Memory B cell (primary cell): ENCODE measurements around the gene WDFY2.

ENCODE experiments used
- ATAC-seq: fragments of 150-1000 bp; cut with Tn5 transposase; 2 replicates; pipeline ENCODE4 v1.10.0; 2021; ENCODE audit warnings: low read depth, mild to moderate bottlenecking, moderate library complexity
- DNase-seq, 2 donors: peaks; one replicate each; pipeline ENCODE4 v3.0.0; 2022; ENCODE audit warnings: low spot score in 2 of 2
- H3K27ac Mint-ChIP-seq: one replicate; pipeline ENCODE4 v1.8.0; 2022; ENCODE audit warnings: mild to moderate bottlenecking, moderate library complexity, mixed read lengths
- H3K27me3 Mint-ChIP-seq: one replicate; pipeline ENCODE4 v1.8.0; 2022; ENCODE audit warnings: mixed read lengths
- H3K36me3 Mint-ChIP-seq: one replicate; pipeline ENCODE4 v1.8.0; 2022; ENCODE audit warnings: mild to moderate bottlenecking, mixed read lengths
- H3K4me1 Mint-ChIP-seq: one replicate; pipeline ENCODE4 v1.8.0; 2022; ENCODE audit warnings: mixed read lengths
- H3K4me3 Mint-ChIP-seq: one replicate; pipeline ENCODE4 v1.8.0; 2022; ENCODE audit warnings: mild to moderate bottlenecking, moderate library complexity, mixed read lengths
- H3K9me3 Mint-ChIP-seq: one replicate; pipeline ENCODE4 v1.8.0; 2022; ENCODE audit warnings: mixed read lengths

Gene WDFY2

DNA sequence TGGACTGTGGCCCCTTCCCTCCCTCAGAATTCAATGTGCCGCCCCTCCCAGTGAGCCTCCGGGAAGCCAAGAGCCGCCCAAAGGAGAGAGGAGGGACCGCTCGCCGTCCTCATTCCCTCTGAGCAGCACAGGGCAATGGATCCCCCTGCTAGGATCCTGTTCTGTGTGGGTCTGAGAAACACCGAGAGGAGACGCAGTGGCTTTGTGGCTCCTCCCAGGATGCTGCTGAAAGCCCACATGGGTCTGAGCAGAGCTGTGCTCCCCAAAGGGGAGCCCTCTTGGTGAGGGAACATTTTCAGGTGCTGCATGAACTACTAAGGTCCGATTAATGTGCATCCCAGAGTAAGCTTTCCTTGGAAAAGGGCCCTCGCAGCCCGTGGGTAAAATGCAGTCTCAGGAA, 189.3 kb downstream of the WDFY2 start:
- Mint-ChIP-seq H3K9me3 (no peaks in the 10 kb centered on the region), H3K36me3 (peaks cover 3% of the 10 kb centered on the region), H3K4me3 (no peak overlapping the region), H3K27me3 (no peaks in the 10 kb centered on the region), H3K4me1 (peaks cover 11% of the 10 kb centered on the region), H3K27ac (no peak overlapping the region)
- ATAC-seq (no peak), DNase-seq (no peak)

DNA sequence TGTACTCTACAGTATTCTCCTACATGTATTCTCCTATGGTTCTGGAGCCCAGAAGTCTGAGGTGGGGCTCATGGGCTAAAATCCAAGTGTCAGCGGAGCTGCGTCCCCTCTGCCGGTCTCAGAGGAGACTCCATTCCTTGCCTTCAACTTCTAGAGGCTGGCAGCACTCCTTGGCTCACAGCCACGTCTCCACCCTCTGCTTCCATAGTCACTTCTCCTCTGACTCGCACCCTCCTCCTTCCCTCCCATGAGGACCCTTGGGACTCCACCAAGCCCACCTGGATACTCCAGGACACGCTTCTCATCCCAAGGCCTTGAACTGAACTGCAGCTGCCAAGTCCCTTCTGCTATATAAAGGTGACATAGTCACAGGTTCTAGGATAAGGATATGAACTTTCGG, 191.9 kb downstream of the WDFY2 start:
- Mint-ChIP-seq H3K4me3 (no peak overlapping the region), H3K36me3 (peaks cover 5% of the 10 kb centered on the region), H3K27me3 (no peaks in the 10 kb centered on the region), H3K27ac (no peak overlapping the region), H3K4me1 (peaks cover 5% of the 10 kb centered on the region), H3K9me3 (no peaks in the 10 kb centered on the region)
- ATAC-seq (no peak), DNase-seq (no peak)

DNA sequence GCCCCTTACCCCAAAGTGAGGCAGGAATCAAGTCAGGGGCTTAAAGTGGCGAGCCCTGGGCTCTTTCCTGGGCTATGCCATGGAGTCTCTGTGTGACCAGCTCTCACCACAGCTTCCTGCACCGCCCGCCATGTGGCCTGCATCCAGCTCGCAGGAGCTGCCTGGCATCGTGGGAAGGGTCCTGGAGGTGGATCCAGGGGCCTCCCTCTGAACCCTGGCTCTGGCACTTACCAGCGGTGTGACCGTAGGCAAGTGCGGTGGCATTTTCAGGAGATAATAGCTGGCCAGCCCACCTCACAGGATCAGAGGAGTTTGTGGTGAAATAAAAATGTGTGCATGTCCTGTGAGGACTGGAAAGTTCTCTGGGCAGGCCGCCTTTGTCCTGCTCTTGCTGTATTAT, 193.7 kb downstream of the WDFY2 start:
- Mint-ChIP-seq H3K27ac (no peak overlapping the region), H3K9me3 (no peaks in the 10 kb centered on the region), H3K36me3 (peaks cover 9% of the 10 kb centered on the region), H3K4me3 (no peak overlapping the region), H3K27me3 (no peaks in the 10 kb centered on the region), H3K4me1 (peaks cover 15% of the 10 kb centered on the region)
- ATAC-seq (no peak), DNase-seq (no peak)

DNA sequence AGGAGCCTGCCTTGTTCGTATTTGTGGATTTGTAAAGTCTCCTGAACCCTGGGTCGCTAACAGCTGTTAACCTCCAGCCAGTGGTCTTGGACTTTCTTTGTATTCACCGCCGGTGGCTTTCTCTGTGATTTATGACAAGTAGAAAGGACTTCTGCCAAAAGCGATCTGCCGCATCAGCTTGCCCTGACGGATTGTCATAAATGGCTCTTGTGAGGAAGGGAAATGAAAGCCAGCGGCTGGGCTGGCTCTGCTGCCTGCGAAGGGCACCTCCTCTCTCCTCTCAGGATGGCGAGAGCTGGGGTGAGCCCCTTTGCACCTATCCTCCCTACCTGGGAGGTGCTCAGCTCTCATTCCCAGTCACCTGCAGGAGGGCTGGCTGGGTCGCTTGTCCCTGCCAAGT, 194.1 kb downstream of the WDFY2 start:
- DNase-seq = no peak
- no peaks in the 10 kb centered on the region for H3K27me3 Mint-ChIP-seq
- H3K9me3 Mint-ChIP-seq = no peaks in the 10 kb centered on the region
- H3K36me3 Mint-ChIP-seq = peaks cover 9% of the 10 kb centered on the region
- H3K4me3 Mint-ChIP-seq = no peak overlapping the region
- no peak overlapping the region for H3K27ac Mint-ChIP-seq
- peaks cover 15% of the 10 kb centered on the region for H3K4me1 Mint-ChIP-seq
- ATAC-seq = no peak

DNA sequence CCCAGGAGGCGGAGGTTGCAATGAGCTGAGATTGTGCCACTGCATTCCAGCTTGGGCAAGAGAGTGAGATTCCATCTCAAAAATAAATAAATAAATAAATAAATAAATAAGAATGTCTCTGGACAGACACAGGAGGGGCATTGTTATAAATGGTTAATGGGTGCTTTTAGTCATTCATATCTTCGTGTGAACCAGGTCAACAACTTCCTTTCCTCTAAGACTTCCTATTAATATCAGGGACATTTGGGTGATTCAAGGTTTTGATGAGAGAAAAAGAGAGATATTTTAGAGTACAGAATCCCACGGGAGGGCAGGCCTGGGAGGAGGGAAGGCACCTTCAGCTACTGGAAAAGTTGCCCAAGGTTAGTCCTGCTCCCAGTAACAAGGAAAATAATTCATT, 195.8 kb downstream of the WDFY2 start:
- ATAC-seq = no peak
- Mint-ChIP-seq H3K27ac (no peak overlapping the region), H3K9me3 (no peaks in the 10 kb centered on the region), H3K4me1 (peaks cover 15% of the 10 kb centered on the region), H3K36me3 (peaks cover 9% of the 10 kb centered on the region), H3K4me3 (no peak overlapping the region), H3K27me3 (no peaks in the 10 kb centered on the region)
- DNase-seq = no peak

DNA sequence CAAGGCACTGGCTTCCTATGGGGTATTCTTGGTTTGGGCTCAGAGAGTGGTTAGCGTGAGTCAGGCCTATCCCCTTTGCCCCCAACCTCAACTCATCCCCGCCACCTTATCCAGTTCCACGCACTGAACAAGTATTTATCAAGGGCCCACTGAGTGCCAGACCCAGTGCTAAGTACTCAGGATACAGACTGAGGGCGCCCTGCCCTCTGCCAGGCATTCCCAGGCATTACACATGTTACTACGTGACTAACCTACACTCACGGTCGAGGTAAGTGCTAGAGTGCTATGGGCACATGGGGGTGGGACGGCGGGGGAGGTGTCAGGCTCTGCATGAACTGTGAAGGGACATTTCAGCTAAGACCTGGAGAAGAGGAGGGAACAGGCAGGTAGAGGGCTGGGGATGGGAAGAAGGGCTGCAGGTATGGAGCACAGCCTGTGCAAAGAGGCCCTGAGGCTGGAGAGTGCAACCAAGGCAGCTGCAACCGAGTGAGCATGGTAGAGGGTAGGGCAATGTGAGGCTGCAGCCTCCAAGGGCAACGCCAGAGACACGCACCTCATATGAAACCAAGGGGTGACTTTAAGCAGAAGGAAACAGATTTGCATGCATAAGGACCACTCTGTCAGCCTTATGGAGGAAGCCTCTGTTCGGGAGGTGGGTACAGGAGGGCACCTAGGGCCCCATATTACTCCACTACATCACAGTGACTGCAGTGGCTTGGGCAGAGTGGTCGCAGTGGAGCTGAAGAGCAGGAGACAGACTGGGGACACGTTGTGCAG, 197.2 kb downstream of the WDFY2 start:
- Mint-ChIP-seq H3K27me3 (no peaks in the 10 kb centered on the region), H3K9me3 (no peaks in the 10 kb centered on the region), H3K4me3 (peak overlapping the region; percentile 15), H3K27ac (peak overlapping the region; percentile 21), H3K36me3 (peaks cover 9% of the 10 kb centered on the region), H3K4me1 (peaks cover 15% of the 10 kb centered on the region)
- ATAC-seq = peak; percentile 81
- no peak for DNase-seq

DNA sequence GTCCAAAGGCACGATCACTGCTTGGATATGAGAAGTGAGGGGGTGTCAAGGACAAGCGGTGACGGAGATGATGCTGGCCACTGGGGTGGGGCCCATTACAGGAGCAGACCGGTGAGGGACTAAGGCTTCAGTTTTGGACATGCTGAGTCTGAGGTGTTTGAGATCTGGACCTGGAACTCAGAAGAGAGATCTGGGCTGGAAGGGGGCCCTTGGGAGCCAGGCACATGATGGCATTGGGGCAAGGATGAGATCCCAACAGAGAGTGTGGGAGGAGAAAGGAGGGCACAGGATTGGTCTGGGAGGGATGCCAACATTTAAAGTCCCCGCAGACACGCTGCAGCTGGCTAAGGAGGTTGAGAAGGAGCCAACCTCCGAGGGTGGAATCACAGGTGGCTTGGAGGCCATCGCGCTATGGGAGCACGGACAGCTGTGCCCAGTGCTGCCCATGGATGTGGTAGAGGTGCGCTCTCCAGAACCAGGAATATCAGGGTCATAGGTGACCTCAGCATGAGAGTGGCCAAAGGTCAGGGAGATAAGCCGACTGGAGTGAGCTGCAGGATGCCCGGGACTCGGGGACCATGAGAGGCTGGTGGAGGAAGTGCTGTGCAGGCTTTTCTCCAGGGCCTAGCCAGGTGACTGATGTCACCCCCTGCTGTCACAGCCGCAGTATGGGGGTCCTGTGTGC, 197.9 kb downstream of the WDFY2 start:
- Mint-ChIP-seq H3K36me3 (peaks cover 9% of the 10 kb centered on the region), H3K27me3 (no peaks in the 10 kb centered on the region), H3K9me3 (no peaks in the 10 kb centered on the region), H3K27ac (peak overlapping the region; percentile 21), H3K4me1 (peaks cover 15% of the 10 kb centered on the region), H3K4me3 (no peak overlapping the region)
- no peak for DNase-seq
- ATAC-seq = no peak

DNA sequence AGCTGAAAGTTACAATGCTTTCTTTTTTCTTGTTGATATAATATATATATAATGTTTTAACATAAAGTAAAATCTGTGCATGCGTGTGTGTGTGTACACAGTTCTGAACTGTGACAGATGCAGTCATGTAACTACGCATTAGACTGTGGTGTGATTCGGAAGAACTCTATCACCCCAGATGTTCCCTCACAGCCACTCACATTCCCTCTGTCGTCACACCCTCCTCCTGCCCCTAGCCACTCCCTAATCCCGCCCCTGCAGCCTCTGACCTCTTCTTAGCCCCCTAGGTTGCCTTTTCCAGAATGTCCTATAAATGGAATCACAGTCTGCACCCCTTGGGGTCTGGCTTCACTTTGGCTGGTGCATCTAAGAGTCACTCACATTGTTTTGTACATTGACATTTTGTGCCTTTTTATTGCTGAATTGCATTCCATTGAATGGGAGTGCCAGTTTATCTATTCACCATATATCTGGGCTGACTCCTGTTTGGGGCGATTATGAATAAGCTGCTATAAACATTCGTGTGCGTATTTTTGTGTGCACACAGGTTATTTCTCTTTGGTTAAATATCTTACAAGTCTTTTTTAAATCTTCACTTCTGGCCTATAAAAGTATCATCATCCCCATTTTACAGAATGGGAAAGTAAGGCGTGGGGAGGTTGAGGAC, 199.3 kb downstream of the WDFY2 start:
- Mint-ChIP-seq H3K27me3 (no peaks in the 10 kb centered on the region), H3K27ac (no peak overlapping the region), H3K36me3 (peaks cover 9% of the 10 kb centered on the region), H3K4me3 (no peak overlapping the region), H3K9me3 (no peaks in the 10 kb centered on the region), H3K4me1 (peaks cover 15% of the 10 kb centered on the region)
- DNase-seq (no peak), ATAC-seq (no peak)

DNA sequence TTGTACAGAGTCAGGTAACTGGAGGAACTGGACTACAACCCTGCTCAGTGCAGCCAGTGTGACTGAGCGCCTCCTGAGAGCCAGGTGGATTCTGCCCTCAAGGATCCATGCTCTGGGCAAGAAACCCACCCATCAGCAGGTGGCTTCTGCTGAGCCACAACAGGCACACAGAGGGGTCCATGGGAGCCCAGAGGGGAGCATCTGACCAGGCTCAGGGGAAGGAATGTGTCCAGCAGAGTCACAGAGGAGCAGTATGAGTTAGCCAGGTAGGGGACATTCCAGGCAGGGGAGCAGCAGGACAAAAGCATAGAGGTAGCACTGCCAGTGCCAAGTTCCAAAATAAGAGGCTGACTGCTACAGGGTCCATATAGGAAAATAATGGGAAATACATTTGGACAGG, 199.8 kb downstream of the WDFY2 start:
- no peaks in the 10 kb centered on the region for H3K27me3 Mint-ChIP-seq
- H3K36me3 Mint-ChIP-seq = peaks cover 11% of the 10 kb centered on the region
- H3K9me3 Mint-ChIP-seq = no peaks in the 10 kb centered on the region
- H3K4me1 Mint-ChIP-seq = peaks cover 15% of the 10 kb centered on the region
- no peak overlapping the region for H3K4me3 Mint-ChIP-seq
- DNase-seq (no peak), ATAC-seq (no peak)
- H3K27ac Mint-ChIP-seq = no peak overlapping the region

DNA sequence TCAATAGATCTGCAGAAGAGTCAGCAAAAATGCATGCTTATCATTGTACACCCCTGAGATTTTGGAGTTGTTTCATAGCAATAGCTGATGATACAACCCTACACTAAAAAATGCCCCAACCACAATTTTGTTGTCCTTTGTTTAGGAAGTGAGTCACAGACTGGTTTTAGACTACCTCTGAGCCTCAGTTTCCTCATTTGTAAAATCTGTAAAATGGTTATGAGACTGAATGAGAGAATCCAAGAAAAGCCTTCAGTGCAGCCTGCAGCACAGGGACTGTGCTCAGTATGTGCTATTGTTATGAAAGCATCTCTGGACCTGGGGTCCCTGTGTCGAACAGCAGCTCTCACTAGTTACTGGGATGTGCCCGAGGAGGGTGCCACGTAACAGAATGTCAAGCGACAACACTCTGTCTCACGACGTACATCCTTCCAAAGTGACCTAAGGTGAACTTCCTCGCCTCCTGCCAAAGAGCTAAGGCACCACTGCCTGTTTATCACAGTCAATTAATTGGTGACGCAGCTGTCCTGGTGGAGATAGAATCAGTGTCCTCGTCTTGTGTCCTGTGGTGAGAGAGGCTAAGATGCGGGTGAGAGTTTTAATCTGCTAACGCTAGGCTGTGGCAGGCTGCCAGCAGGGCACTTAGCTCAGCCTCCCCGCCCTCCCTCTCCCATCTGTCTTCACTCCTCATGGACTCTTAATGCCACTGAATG, 201.6 kb downstream of the WDFY2 start:
- H3K4me1 Mint-ChIP-seq = peaks cover 15% of the 10 kb centered on the region
- DNase-seq (no peak), ATAC-seq (no peak)
- no peaks in the 10 kb centered on the region for H3K9me3 Mint-ChIP-seq
- peaks cover 12% of the 10 kb centered on the region for H3K36me3 Mint-ChIP-seq
- H3K27ac Mint-ChIP-seq = no peak overlapping the region
- H3K27me3 Mint-ChIP-seq = no peaks in the 10 kb centered on the region
- no peak overlapping the region for H3K4me3 Mint-ChIP-seq

DNA sequence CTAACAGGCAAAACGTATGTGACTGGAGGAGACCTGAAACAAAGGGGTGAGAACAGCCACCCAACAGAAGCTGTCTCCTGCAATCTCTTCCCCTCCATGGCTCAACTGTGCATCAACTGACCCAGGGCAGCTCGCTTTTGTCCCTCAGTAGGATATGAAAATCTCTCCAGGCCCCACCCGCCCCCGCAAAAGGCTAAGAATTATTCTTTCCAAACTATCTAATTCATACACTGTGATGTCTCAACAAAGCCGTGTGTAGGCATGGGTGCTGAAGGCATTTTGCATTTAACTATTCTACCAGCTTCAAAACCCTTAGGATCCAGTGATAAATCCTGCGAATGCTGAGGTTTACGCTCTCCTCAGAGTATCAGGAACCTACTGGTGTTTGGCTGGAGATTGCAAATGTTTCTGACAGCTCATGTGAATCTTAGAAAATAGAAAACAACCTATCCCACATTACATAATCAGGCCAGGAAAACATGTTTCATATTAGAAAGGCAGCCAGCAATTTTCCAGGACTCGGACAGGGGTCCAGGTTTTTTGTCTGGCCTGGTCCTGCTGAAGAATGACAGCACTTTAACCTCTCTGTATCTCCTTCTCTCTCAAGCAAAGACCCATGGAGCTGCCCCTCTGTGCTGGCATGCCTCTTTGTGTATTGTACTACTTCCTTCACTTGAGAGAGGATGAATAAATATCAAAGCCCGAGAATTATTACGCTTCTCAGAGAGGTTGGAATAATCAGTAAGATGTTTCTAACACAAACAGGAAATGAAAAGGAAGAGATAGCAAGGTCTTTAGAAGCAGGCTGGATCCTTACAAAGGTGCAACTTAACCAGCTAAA, 202.4 kb downstream of the WDFY2 start:
- Mint-ChIP-seq H3K36me3 (peaks cover 13% of the 10 kb centered on the region), H3K27me3 (no peaks in the 10 kb centered on the region), H3K27ac (no peak overlapping the region), H3K4me3 (no peak overlapping the region), H3K4me1 (peaks cover 9% of the 10 kb centered on the region), H3K9me3 (no peaks in the 10 kb centered on the region)
- DNase-seq = no peak
- no peak for ATAC-seq

DNA sequence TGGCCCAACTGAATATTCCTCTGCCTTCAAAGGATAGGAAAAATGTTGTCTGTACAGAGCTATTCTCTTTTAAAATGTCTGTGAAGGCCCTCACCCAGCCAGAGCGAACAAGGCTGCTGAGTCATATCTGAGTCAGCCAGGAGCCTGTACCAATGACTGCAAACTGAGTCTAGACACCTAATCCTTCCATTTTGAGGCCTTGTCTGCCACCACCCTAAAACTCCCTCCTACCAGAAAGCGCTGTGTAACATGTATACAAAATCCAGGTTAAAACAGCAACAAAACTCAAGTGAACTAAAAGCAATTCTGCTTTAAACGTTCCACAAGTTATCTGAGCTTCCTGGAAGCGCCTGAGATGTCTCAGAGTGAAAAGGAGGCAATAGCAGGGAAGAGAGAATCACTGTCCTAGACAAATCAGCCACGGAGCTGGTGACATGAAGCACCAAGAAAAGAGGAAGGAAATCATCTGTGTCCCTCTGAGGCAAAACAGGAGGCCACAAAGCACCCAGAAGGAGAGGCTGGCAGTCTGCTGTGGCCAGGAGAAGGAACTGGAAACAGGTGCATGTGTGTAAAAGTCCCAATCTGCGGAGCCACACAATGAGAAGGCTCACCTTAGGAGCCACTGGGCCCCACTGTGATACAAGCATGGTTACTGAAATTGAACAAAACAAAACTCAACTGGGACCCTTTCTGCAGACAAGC, 209.5 kb downstream of the WDFY2 start:
- H3K27ac Mint-ChIP-seq = peak overlapping the region; percentile 86
- no peaks in the 10 kb centered on the region for H3K27me3 Mint-ChIP-seq
- H3K4me1 Mint-ChIP-seq = peaks cover 28% of the 10 kb centered on the region
- peak overlapping the region; percentile 21 for H3K4me3 Mint-ChIP-seq
- H3K9me3 Mint-ChIP-seq = no peaks in the 10 kb centered on the region
- peak; percentile 88 for ATAC-seq
- peak; percentile 41 to 52 for DNase-seq
- peaks cover 15% of the 10 kb centered on the region for H3K36me3 Mint-ChIP-seq

DNA sequence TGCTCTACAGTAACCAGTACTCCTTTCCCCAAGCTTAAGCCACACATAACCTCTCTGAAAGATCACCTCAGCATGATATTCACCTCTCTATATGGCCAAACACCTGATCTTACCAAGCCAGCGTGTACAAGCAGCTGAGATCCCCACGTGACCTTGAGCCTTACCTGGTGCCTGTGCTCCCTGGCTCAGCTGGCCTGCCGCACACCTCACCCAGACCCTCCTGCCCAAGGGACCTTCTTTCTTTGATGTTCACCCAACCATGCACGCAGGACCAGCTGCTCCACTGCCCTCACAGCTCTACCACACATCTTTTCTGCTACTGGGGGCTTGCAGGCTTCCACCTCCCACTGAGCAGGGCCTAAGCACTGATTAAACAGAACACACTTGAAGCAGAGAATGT, 210.7 kb downstream of the WDFY2 start:
- Mint-ChIP-seq H3K27ac (peak overlapping the region; percentile 86), H3K9me3 (no peaks in the 10 kb centered on the region), H3K36me3 (peaks cover 10% of the 10 kb centered on the region), H3K27me3 (no peaks in the 10 kb centered on the region), H3K4me3 (peak overlapping the region; percentile 41), H3K4me1 (peaks cover 28% of the 10 kb centered on the region)
- ATAC-seq (no peak), DNase-seq (no peak)
